ENCODE results near the gene SOX21. TPM values are rescaled to one million over a fixed set of nuclear protein-coding genes. Genes with fewer than 3 reads are reported as not detected.

The SOX21 gene
- total and polyA plus RNA-seq, 10 of the 15 experiments (the other 5 are each of a cell fraction or from before 2014, with no cell fraction given), result not detected

DNA sequence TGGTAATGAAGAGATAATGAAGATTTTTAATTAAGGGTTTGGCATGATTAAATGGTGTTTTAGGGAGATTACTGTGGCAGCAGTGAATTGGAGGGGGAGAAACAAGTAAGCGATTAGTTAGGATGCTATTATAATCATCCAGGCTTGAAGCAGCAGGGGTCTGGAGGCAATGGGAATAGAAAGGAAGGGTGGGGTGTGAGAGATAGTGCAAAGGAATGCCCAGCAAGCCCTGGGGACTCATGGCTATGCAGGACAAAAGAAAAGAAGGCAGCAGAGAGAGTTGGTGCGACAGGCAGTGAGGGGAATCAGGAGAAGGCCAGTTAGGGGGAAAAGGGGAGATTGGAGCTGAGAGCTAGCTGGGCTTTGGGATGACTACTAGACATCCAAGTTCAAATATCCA, 34.5 kb downstream of the SOX21 start:
- no peak overlapping the region for H3K9ac ChIP-seq (ENCODE audit: control insufficient read depth, insufficient read depth, low read length)
- in situ Hi-C loops (cut with MboI), result loop anchor here (10.0 kb wide), 2 partner anchors 727 to 797 kb away; no protein-coding TSS in a partner anchor
- H3K9me3 ChIP-seq (replicated peaks; ENCODE audit: control insufficient read depth, insufficient read depth, low read length), result no peaks in the 10 kb centered on the region
- no TSS peak for BruUV-seq (replicated peaks)
- WGBS (ENCODE audit: insufficient coverage, insufficient replicate concordance, low lambda C conversion rate, missing lambda C conversion rate), result 69% methylated on average over 2 of the region's 2 CpGs
- FAIRE-seq, result no peak
- CTCF ChIA-PET, result no interaction called here
- POLR2A ChIA-PET, result interaction anchor here (0.5 kb wide), 1 partner anchor 13 kb away, joined by 3 read pairs; no protein-coding TSS in a partner anchor
- no peak overlapping the region for H3K4me2 ChIP-seq (ENCODE audit: control insufficient read depth, insufficient read depth)
- no peaks in the 10 kb centered on the region; a peak in 2 of 4 replicates for H3K27me3 ChIP-seq (replicated peaks in 1 of 2; ENCODE audit: control insufficient read depth in 2 of 2, insufficient read depth in 2 of 2, low read length in 1 of 2)
- SMC1A ChIA-PET (ENCODE audit: uncharacterized antibody, unreplicated experiment), result interaction anchor here (1.6 kb wide), 1 partner anchor 727 kb away, joined by 5 read pairs; no protein-coding TSS in a partner anchor
- no peaks in the 10 kb centered on the region for H3K79me2 ChIP-seq (ENCODE audit: control insufficient read depth, insufficient read depth, low read length)
- no peak overlapping the region for H3K4me3 ChIP-seq
- H3K36me3 ChIP-seq (ENCODE audit: control insufficient read depth in 2 of 2, insufficient read depth in 2 of 2, low read length in 1 of 2), result no peaks in the 10 kb centered on the region
- intact Hi-C loops (cut with micrococcal nuclease; ENCODE audit: unreplicated experiment), result loop anchor here (10.0 kb wide), 2 partner anchors 277 to 507 kb away; no protein-coding TSS in a partner anchor
- H3K4me1 ChIP-seq (ENCODE audit: control insufficient read depth, insufficient read depth, low read length), result no peaks in the 10 kb centered on the region
- ATAC-seq, result no peak
- no peak overlapping the region for H2AFZ ChIP-seq (ENCODE audit: control insufficient read depth, low read depth, low read length)
- DNase-seq (ENCODE audit: low read depth, low spot score), result no peak
- no peak overlapping the region for H3K27ac ChIP-seq (ENCODE audit: control insufficient read depth, insufficient read depth)
- RAD21 ChIA-PET (ENCODE audit: unreplicated experiment), result interaction anchor here (2.4 kb wide), 1 partner anchor 726 kb away, joined by 8 read pairs; no protein-coding TSS in a partner anchor
- H4K20me1 ChIP-seq (ENCODE audit: control insufficient read depth, insufficient read depth), result no peaks in the 10 kb centered on the region
- no peak for TF ChIP-seq MYB (IDR thresholded peaks at IDR 0.05; ENCODE audit: borderline replicate concordance, low read depth, low read length)
- TF ChIP-seq, protein P1, sequence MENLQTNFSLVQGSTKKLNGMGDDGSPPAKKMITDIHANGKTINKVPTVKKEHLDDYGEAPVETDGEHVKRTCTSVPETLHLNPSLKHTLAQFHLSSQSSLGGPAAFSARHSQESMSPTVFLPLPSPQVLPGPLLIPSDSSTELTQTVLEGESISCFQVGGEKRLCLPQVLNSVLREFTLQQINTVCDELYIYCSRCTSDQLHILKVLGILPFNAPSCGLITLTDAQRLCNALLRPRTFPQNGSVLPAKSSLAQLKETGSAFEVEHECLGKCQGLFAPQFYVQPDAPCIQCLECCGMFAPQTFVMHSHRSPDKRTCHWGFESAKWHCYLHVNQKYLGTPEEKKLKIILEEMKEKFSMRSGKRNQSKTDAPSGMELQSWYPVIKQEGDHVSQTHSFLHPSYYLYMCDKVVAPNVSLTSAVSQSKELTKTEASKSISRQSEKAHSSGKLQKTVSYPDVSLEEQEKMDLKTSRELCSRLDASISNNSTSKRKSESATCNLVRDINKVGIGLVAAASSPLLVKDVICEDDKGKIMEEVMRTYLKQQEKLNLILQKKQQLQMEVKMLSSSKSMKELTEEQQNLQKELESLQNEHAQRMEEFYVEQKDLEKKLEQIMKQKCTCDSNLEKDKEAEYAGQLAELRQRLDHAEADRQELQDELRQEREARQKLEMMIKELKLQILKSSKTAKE (IDR thresholded peaks at IDR 0.05; ENCODE audit: low read depth, poor library complexity, severe bottlenecking), result no peak
- no peak for TF ChIP-seq RELA (IDR thresholded peaks at IDR 0.05; ENCODE audit: borderline replicate concordance, partially characterized antibody)
- TF ChIP-seq HDGF (IDR thresholded peaks at IDR 0.05), result no peak
- TF ChIP-seq GATAD2B (conservative IDR thresholded peaks at IDR 0.05; ENCODE audit: low read depth), result no peak
- no peak for TF ChIP-seq CREM (IDR thresholded peaks at IDR 0.05; ENCODE audit: low read depth)
- TF ChIP-seq SIX5 (IDR thresholded peaks at IDR 0.05; ENCODE audit: low read depth, low read length, severe bottlenecking), result no peak
- TF ChIP-seq RCOR1 (conservative IDR thresholded peaks at IDR 0.05; ENCODE audit: low read depth, low read length), result no peak
- no peak for TF ChIP-seq ZNF384 (IDR thresholded peaks at IDR 0.05; ENCODE audit: borderline replicate concordance, low read depth, low read length)
- no peak for TF ChIP-seq PML (IDR thresholded peaks at IDR 0.05; ENCODE audit: low read length)
- TF ChIP-seq SPI1 (IDR thresholded peaks at IDR 0.05; ENCODE audit: borderline replicate concordance, insufficient read depth, low read depth, low read length), result no peak
- TF ChIP-seq, protein P2, sequence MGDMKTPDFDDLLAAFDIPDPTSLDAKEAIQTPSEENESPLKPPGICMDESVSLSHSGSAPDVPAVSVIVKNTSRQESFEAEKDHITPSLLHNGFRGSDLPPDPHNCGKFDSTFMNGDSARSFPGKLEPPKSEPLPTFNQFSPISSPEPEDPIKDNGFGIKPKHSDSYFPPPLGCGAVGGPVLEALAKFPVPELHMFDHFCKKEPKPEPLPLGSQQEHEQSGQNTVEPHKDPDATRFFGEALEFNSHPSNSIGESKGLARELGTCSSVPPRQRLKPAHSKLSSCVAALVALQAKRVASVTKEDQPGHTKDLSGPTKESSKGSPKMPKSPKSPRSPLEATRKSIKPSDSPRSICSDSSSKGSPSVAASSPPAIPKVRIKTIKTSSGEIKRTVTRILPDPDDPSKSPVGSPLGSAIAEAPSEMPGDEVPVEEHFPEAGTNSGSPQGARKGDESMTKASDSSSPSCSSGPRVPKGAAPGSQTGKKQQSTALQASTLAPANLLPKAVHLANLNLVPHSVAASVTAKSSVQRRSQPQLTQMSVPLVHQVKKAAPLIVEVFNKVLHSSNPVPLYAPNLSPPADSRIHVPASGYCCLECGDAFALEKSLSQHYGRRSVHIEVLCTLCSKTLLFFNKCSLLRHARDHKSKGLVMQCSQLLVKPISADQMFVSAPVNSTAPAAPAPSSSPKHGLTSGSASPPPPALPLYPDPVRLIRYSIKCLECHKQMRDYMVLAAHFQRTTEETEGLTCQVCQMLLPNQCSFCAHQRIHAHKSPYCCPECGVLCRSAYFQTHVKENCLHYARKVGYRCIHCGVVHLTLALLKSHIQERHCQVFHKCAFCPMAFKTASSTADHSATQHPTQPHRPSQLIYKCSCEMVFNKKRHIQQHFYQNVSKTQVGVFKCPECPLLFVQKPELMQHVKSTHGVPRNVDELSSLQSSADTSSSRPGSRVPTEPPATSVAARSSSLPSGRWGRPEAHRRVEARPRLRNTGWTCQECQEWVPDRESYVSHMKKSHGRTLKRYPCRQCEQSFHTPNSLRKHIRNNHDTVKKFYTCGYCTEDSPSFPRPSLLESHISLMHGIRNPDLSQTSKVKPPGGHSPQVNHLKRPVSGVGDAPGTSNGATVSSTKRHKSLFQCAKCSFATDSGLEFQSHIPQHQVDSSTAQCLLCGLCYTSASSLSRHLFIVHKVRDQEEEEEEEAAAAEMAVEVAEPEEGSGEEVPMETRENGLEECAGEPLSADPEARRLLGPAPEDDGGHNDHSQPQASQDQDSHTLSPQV (IDR thresholded peaks at IDR 0.05), result no peak
- TF ChIP-seq, protein P3, sequence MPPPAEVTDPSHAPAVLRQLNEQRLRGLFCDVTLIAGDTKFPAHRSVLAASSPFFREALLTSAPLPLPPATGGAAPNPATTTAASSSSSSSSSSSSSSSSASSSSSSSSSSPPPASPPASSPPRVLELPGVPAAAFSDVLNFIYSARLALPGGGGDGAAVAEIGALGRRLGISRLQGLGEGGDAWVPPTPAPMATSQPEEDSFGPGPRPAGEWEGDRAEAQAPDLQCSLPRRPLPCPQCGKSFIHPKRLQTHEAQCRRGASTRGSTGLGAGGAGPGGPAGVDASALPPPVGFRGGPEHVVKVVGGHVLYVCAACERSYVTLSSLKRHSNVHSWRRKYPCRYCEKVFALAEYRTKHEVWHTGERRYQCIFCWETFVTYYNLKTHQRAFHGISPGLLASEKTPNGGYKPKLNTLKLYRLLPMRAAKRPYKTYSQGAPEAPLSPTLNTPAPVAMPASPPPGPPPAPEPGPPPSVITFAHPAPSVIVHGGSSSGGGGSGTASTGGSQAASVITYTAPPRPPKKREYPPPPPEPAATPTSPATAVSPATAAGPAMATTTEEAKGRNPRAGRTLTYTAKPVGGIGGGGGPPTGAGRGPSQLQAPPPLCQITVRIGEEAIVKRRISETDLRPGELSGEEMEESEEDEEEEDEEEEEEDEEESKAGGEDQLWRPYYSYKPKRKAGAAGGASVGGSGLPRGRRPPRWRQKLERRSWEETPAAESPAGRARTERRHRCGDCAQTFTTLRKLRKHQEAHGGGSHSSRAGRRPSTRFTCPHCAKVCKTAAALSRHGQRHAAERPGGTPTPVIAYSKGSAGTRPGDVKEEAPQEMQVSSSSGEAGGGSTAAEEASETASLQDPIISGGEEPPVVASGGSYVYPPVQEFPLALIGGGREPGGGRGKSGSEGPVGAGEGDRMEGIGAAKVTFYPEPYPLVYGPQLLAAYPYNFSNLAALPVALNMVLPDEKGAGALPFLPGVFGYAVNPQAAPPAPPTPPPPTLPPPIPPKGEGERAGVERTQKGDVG (CRISPR knock-in tag; IDR thresholded peaks at IDR 0.05), result no peak
- no peak for TF ChIP-seq WRNIP1 (IDR thresholded peaks at IDR 0.05; ENCODE audit: borderline replicate concordance, low read depth, low read length)

All from GM12878 (cell line).